ENCODE data around the gene OVOL1.
"Not testable (repeated sequence)": the region's sequence is repeated elsewhere in the genome, so short reads cannot be mapped to it uniquely, and the experiment has no call there.

OVOL1 gene

GRCh38 chr11:65817835-65818680 lies 31.2 kb downstream of the OVOL1 start:
- no peak for FAIRE-seq

GRCh38 chr11:65821107-65821506 lies 34.2 kb downstream of the OVOL1 start:
- FAIRE-seq: no peak

- FAIRE-seq: no peak
Observed at GRCh38 chr11:65822776-65823528, 36.1 kb downstream of the OVOL1 start.

GRCh38 chr11:65826984-65827735 lies 40.3 kb downstream of the OVOL1 start:
- no peak for FAIRE-seq

GRCh38 chr11:65829459-65829858 lies 42.6 kb downstream of the OVOL1 start:
- no peak for FAIRE-seq

GRCh38 chr11:65832231-65832630 lies 45.4 kb downstream of the OVOL1 start:
- FAIRE-seq: not testable (repeated sequence)

- FAIRE-seq: no peak
Observed at GRCh38 chr11:65833297-65834030, 46.6 kb downstream of the OVOL1 start, which contains the start of gene SNX32. TSS of gene SNX32 (plus strand) at chr11:65833963. CDS start at chr11:65834066, 103 bp downstream.

GRCh38 chr11:65834202-65834601 lies 47.3 kb downstream of the OVOL1 start:
- FAIRE-seq: no peak

- FAIRE-seq: no peak
Observed at GRCh38 chr11:65842144-65842543, 55.3 kb downstream of the OVOL1 start.

- no peak for FAIRE-seq
Observed at GRCh38 chr11:65843811-65844210, 56.9 kb downstream of the OVOL1 start.

- no peak for FAIRE-seq
Observed at GRCh38 chr11:65844231-65844872, 57.5 kb downstream of the OVOL1 start.
